ENCODE results near the gene AUNIP.

Gene AUNIP

GRCh38 chr1:25828491-25828890, 30.8 kb downstream of the AUNIP start:
- no peak for DNase-seq (ENCODE audit: low read depth)

GRCh38 chr1:25826571-25826970, 32.7 kb downstream of the AUNIP start:
- no peak for DNase-seq (ENCODE audit: low read depth)

- DNase-seq (ENCODE audit: low read depth): no peak
These were observed 33.7 kb downstream of the AUNIP start for GRCh38 chr1:25825605-25826004.

GRCh38 chr1:25821630-25822091, 37.6 kb downstream of the AUNIP start:
- no peak for DNase-seq (ENCODE audit: low read depth)

- DNase-seq (ENCODE audit: low read depth): no peak
These were observed 38.2 kb downstream of the AUNIP start for GRCh38 chr1:25821112-25821476.

GRCh38 chr1:25820247-25821111, 38.8 kb downstream of the AUNIP start:
- no peak for DNase-seq (ENCODE audit: low read depth)

- no peak for DNase-seq (ENCODE audit: low read depth)
These were observed 39.6 kb downstream of the AUNIP start, which contains the start of gene MTFR1L for GRCh38 chr1:25819491-25820246. TSS of gene MTFR1L (plus strand) at chr1:25819954. CDS start at chr1:25823105, 3,151 bp downstream.

- DNase-seq (ENCODE audit: low read depth): no peak
These were observed 40.7 kb downstream of the AUNIP start for GRCh38 chr1:25818569-25818968.

- DNase-seq (ENCODE audit: low read depth): no peak
These were observed 41.3 kb downstream of the AUNIP start for GRCh38 chr1:25817840-25818501.

- no peak for DNase-seq (ENCODE audit: low read depth)
These were observed 43.0 kb downstream of the AUNIP start for GRCh38 chr1:25816112-25816718.

- no peak for DNase-seq (ENCODE audit: low read depth)
These were observed 43.8 kb downstream of the AUNIP start for GRCh38 chr1:25815208-25816111.

GRCh38 chr1:25814549-25815087, 44.6 kb downstream of the AUNIP start:
- no peak for DNase-seq (ENCODE audit: low read depth)

GRCh38 chr1:25813734-25814471, 45.4 kb downstream of the AUNIP start:
- DNase-seq (ENCODE audit: low read depth): no peak

- no peak for DNase-seq (ENCODE audit: low read depth)
These were observed 46.1 kb downstream of the AUNIP start for GRCh38 chr1:25813071-25813733.

GRCh38 chr1:25811384-25812082, 47.7 kb downstream of the AUNIP start:
- DNase-seq (ENCODE audit: low read depth): no peak

GRCh38 chr1:25810341-25811299, 48.6 kb downstream of the AUNIP start:
- no peak for DNase-seq (ENCODE audit: low read depth)

GRCh38 chr1:25809929-25810328, 49.3 kb downstream of the AUNIP start:
- no peak for DNase-seq (ENCODE audit: low read depth)
